Measurements from ENCODE around the gene CKS1B. TPM values are rescaled to one million over a fixed set of nuclear protein-coding genes. Genes with fewer than 3 reads are reported as not detected.

Gene CKS1B
- total and polyA plus RNA-seq, 7 experiments from 2014 or later, result 8.4 to 105 (median 10.9) TPM

DNA sequence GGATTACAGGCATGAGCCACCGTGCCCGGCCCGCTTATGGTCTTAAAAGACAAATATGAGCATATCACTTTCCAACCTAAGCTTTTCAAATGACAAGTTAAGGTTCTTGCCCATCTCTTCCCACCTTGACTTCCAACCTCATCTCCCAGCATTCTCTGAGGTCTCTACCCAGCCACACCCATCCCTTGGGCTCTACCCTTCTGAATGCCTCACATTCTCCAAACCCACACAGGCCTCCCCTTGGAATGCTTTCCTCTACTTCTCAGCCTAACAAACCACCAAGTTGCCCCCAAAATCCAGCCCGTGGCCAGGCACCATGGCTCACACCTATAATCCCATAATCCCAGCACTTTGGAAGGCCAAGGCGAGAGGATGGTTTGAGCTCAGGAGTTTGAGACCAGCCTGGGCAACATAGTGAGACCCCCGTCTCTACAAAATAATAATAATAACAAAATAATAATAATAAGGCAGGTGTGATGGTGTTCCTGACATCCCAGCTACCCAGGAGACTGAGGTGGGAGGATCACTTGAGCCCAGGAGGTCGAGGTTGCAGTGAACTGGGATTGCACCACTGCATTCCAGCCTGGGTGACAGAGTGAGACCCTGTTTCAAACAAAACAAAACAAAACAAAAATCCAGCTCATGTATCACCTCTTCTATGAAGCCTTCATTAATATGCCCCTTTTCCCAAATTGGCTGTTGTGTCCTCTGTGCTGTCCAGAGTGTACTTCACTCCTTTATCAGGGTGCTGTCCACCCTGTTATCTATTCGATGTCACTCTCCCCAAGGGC is 47.9 kb downstream of the CKS1B start:
- POLR2A ChIA-PET, result interaction anchor here (0.9 to 2.2 kb wide), 3 partner anchors 10 to 66 kb away, joined by 3 to 5 read pairs (median 3); partner anchors contain the start of genes PBXIP1 and ZBTB7B

DNA sequence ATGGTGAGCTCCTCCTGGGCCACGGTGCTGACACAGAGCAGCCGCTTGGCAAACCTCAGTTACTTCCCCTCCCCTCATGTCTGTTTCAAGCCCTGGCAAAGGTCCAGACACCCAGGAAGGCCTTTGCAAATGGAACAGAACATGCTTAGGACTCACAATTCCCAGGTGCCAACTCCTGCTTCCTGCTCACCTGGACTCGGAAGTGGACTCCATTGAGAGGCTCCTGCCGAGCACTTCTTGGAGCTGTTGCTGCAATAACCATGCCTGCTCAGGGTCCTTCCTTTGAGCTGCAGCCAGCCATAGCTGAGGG is 48.4 kb downstream of the CKS1B start:
- H3K36me3 ChIP-seq (ENCODE audit: control insufficient read depth in 2 of 3, insufficient read depth in 3 of 3, low read length in 3 of 3), result peaks cover 0 to 8% (median 0%) of the 10 kb centered on the region in 3 experiments
- no peak overlapping the region for H3K27ac ChIP-seq (ENCODE audit: low read depth, low read length)
- H3K9me3 ChIP-seq (ENCODE audit: control insufficient read depth in 2 of 3, low read length in 3 of 3), result no peaks in the 10 kb centered on the region
- H3K4me1 ChIP-seq (ENCODE audit: control insufficient read depth in 2 of 2, insufficient read depth in 2 of 2, low read length in 2 of 2), result peaks cover 2 to 11% of the 10 kb centered on the region in 2 donors
- ChIA-PET CTCF (interaction anchor here (0.9 to 1.7 kb wide), 6 partner anchors 11 to 67 kb away, joined by 3 to 7 read pairs (median 4); partner anchors contain the start of gene PBXIP1), POLR2A (interaction anchor here (0.6 to 2.2 kb wide), 5 partner anchors 10 to 67 kb away, joined by 3 to 5 read pairs (median 3); partner anchors contain the start of genes CKS1B and PBXIP1)
- DNase-seq (no peak), ATAC-seq (no peak)
- Mint-ChIP-seq H3K36me3 (peaks cover 0 to 6% (median 0%) of the 10 kb centered on the region in 5 donors), H3K9me3 (peaks cover 0 to 4% (median 0%) of the 10 kb centered on the region in 11 donors), H3K27me3 (no peaks in the 10 kb centered on the region), H3K4me1 (peaks cover 19 to 42% (median 33%) of the 10 kb centered on the region in 7 donors), H3K27ac (peak overlapping the region in 5 of 9 donors; percentile 5 to 78 (median 57)), H3K4me3 (no peak overlapping the region)
- intact Hi-C loops (cut with micrococcal nuclease), result no loop called here
- no peak overlapping the region for H3K4me3 ChIP-seq (ENCODE audit: low read length)
- H3K27me3 ChIP-seq (ENCODE audit: control insufficient read depth in 2 of 2, insufficient read depth in 2 of 2, low read length in 2 of 2), result no peaks in the 10 kb centered on the region

More for the DNA sequence above, 47.9 kb downstream of the CKS1B start:
- H3K9me3 ChIP-seq (ENCODE audit: control insufficient read depth in 2 of 3, low read length in 3 of 3), result no peaks in the 10 kb centered on the region
- peaks cover 0 to 8% (median 0%) of the 10 kb centered on the region in 3 experiments for H3K36me3 ChIP-seq (ENCODE audit: control insufficient read depth in 2 of 3, insufficient read depth in 3 of 3, low read length in 3 of 3)
- Mint-ChIP-seq H3K9me3 (peaks cover 0 to 4% (median 0%) of the 10 kb centered on the region in 11 donors), H3K4me1 (peaks cover 19 to 46% (median 38%) of the 10 kb centered on the region in 7 donors), H3K27me3 (no peaks in the 10 kb centered on the region), H3K4me3 (no peak overlapping the region), H3K36me3 (peaks cover 0 to 6% (median 0%) of the 10 kb centered on the region in 5 donors), H3K27ac (peak overlapping the region in 7 of 9 donors; percentile 21 to 93 (median 65))
- CTCF ChIA-PET, result interaction anchor here (0.9 to 1.7 kb wide), 7 partner anchors 10 to 67 kb away, joined by 3 to 7 read pairs (median 4); partner anchors contain the start of genes ADAM15 and PBXIP1
- peaks cover 6 to 16% of the 10 kb centered on the region in 2 donors for H3K4me1 ChIP-seq (ENCODE audit: control insufficient read depth in 2 of 2, insufficient read depth in 2 of 2, low read length in 2 of 2)
- no peak overlapping the region for H3K27ac ChIP-seq (ENCODE audit: low read depth, low read length)
- H3K27me3 ChIP-seq (ENCODE audit: control insufficient read depth in 2 of 2, insufficient read depth in 2 of 2, low read length in 2 of 2), result no peaks in the 10 kb centered on the region
- DNase-seq (no peak), ATAC-seq (no peak)
- no peak overlapping the region for H3K4me3 ChIP-seq (ENCODE audit: low read length)
- intact Hi-C loops (cut with micrococcal nuclease), result no loop called here

DNA sequence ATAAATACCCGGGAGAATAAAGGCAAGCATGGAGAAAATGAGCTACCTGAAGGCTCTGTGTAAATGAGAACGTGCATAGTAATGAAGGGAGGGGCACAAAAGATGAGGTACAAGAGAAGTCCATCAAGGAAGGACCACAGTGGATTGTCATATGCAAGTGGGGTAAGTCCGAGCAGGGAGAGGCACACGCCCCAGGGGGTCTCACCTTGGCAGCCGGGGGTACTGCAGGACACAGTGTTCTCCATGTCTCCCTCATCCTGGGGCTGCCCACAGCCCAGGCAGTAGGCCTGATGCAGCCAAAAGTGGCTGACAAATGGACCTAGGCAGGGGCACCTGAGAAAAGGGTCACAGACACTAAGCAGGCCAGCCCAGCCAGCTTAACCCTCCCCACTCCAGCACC is 49.1 kb downstream of the CKS1B start:
- no peak overlapping the region for H3K4me3 Mint-ChIP-seq
- Histone ChIP-seq H3K27ac (ENCODE audit: low read depth, low read length) (no peak overlapping the region), H3K36me3 (ENCODE audit: control insufficient read depth in 2 of 3, insufficient read depth in 3 of 3, low read length in 3 of 3) (peaks cover 0 to 8% (median 0%) of the 10 kb centered on the region in 3 experiments), H3K4me3 (ENCODE audit: low read length) (no peak overlapping the region), H3K27me3 (ENCODE audit: control insufficient read depth in 2 of 2, insufficient read depth in 2 of 2, low read length in 2 of 2) (no peaks in the 10 kb centered on the region), H3K9me3 (ENCODE audit: control insufficient read depth in 2 of 3, low read length in 3 of 3) (no peaks in the 10 kb centered on the region), H3K4me1 (ENCODE audit: control insufficient read depth in 2 of 2, insufficient read depth in 2 of 2, low read length in 2 of 2) (peaks cover 0 to 7% of the 10 kb centered on the region in 2 donors)
- DNase-seq, result no peak
- CTCF ChIA-PET, result interaction anchor here (0.6 to 1.7 kb wide), 4 partner anchors 21 to 111 kb away, joined by 3 to 7 read pairs (median 4); partner anchors contain the start of gene PBXIP1
- POLR2A ChIA-PET, result interaction anchor here (0.6 to 2.2 kb wide), 4 partner anchors 32 to 68 kb away, joined by 3 to 5 read pairs (median 3); partner anchors contain the start of genes CKS1B and PBXIP1
- ATAC-seq, result no peak
- H3K36me3 Mint-ChIP-seq, result peaks cover 0 to 6% (median 0%) of the 10 kb centered on the region in 5 donors
- no peaks in the 10 kb centered on the region for H3K27me3 Mint-ChIP-seq
- H3K4me1 Mint-ChIP-seq, result peaks cover 19 to 37% (median 29%) of the 10 kb centered on the region in 7 donors
- intact Hi-C loops (cut with micrococcal nuclease), result no loop called here
- peak overlapping the region in 3 of 9 donors; percentile 22 to 59 (median 42) for H3K27ac Mint-ChIP-seq
- H3K9me3 Mint-ChIP-seq, result peaks cover 0 to 4% (median 0%) of the 10 kb centered on the region in 11 donors

DNA sequence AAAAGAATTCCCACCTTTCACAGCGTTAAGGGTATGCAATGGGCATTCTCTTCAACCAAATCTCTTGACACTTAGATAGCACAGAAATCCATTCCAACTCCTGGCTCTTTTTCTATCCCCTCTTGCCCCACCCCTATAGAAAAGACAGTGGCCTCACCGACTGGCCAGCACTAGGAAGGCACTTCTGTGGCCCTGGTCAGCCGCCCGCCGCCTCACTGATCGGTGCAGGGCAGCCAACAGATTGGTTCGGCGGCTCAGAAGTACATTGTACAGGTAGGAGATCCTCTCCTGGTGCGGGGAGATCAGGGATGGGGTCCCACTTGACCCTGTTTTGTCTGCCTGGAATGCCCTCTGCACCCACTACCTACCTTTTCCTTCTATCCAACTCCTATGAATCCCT is 49.8 kb downstream of the CKS1B start:
- intact Hi-C loops (cut with micrococcal nuclease), result no loop called here
- H3K4me3 ChIP-seq (ENCODE audit: low read length), result no peak overlapping the region
- peaks cover 0 to 4% (median 0%) of the 10 kb centered on the region in 11 donors for H3K9me3 Mint-ChIP-seq
- ChIA-PET POLR2A (no interaction called here), CTCF (no interaction called here)
- no peak overlapping the region for H3K4me3 Mint-ChIP-seq
- H3K27me3 Mint-ChIP-seq, result no peaks in the 10 kb centered on the region
- ATAC-seq, result no peak
- H3K27me3 ChIP-seq (ENCODE audit: control insufficient read depth in 2 of 2, insufficient read depth in 2 of 2, low read length in 2 of 2), result no peaks in the 10 kb centered on the region
- peaks cover 0 to 5% (median 0%) of the 10 kb centered on the region in 5 donors for H3K36me3 Mint-ChIP-seq
- H3K27ac ChIP-seq (ENCODE audit: low read depth, low read length), result no peak overlapping the region
- no peaks in the 10 kb centered on the region for H3K9me3 ChIP-seq (ENCODE audit: control insufficient read depth in 2 of 3, low read length in 3 of 3)
- H3K27ac Mint-ChIP-seq, result peak overlapping the region in 5 of 9 donors; percentile 7 to 59 (median 53)
- no peaks in the 10 kb centered on the region for H3K4me1 ChIP-seq (ENCODE audit: control insufficient read depth in 2 of 2, insufficient read depth in 2 of 2, low read length in 2 of 2)
- peaks cover 0 to 2% (median 0%) of the 10 kb centered on the region in 3 experiments for H3K36me3 ChIP-seq (ENCODE audit: control insufficient read depth in 2 of 3, insufficient read depth in 3 of 3, low read length in 3 of 3)
- peaks cover 15 to 31% (median 27%) of the 10 kb centered on the region in 7 donors for H3K4me1 Mint-ChIP-seq
- DNase-seq, result no peak

DNA sequence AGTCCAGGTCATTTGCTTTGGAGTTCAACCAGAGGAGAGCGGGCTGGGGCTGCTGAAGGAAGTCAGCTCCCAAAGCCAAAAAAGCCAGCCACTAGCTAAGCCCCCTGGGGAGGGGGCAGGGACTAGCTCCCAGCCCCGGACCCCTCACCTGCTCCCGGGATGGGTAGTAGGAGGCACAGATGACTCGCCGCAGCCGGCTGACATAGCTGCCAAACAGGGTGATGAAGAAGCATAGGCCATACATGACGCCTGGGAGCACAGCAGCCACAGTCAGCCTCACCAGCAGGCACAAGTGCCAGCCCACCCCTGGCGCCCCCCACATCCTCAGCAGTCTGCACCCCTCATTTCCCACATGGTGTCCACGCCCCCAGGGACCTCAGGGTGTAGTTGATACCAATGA is 51.7 kb downstream of the CKS1B start:
- Mint-ChIP-seq H3K27me3 (no peaks in the 10 kb centered on the region), H3K4me3 (no peak overlapping the region), H3K36me3 (peaks cover 0 to 2% (median 0%) of the 10 kb centered on the region in 5 donors), H3K9me3 (peaks cover 0 to 3% (median 0%) of the 10 kb centered on the region in 11 donors), H3K27ac (no peak overlapping the region), H3K4me1 (peaks cover 7 to 16% (median 12%) of the 10 kb centered on the region in 7 donors)
- Histone ChIP-seq H3K27ac (ENCODE audit: low read depth, low read length) (no peak overlapping the region), H3K4me3 (ENCODE audit: low read length) (no peak overlapping the region), H3K27me3 (ENCODE audit: control insufficient read depth in 2 of 2, insufficient read depth in 2 of 2, low read length in 2 of 2) (no peaks in the 10 kb centered on the region), H3K36me3 (ENCODE audit: control insufficient read depth in 2 of 3, insufficient read depth in 3 of 3, low read length in 3 of 3) (no peaks in the 10 kb centered on the region), H3K4me1 (ENCODE audit: control insufficient read depth in 2 of 2, insufficient read depth in 2 of 2, low read length in 2 of 2) (no peaks in the 10 kb centered on the region), H3K9me3 (ENCODE audit: control insufficient read depth in 2 of 3, low read length in 3 of 3) (no peaks in the 10 kb centered on the region)
- intact Hi-C loops (cut with micrococcal nuclease), result no loop called here
- ChIA-PET CTCF (interaction anchor here (1.1 kb wide), 1 partner anchor 14 kb away, joined by 3 read pairs; no protein-coding TSS in a partner anchor), POLR2A (no interaction called here)
- no peak for DNase-seq
- no peak for ATAC-seq

DNA sequence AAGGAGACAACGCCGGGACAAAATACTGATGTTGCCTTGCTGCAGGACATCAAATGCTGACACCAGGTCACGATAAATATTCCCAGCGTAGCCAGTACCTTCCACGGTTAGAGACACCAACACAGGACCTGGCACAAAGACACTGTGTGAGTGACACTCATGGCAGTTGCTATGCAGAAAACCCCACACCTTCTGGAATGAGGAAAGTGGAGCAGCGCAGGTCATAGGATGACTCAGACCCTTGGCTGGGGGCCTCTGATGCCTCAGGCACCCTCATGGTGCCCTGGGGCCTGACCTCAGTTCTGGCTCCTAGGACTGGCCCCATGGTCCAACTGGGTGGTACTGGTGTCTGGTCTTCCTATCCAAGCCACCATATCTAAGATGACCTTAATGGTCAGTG is 52.1 kb downstream of the CKS1B start:
- peaks cover 6 to 15% (median 9%) of the 10 kb centered on the region in 7 donors for H3K4me1 Mint-ChIP-seq
- CTCF ChIA-PET, result interaction anchor here (1.1 kb wide), 1 partner anchor 14 kb away, joined by 3 read pairs; no protein-coding TSS in a partner anchor
- no peaks in the 10 kb centered on the region for H3K27me3 ChIP-seq (ENCODE audit: control insufficient read depth in 2 of 2, insufficient read depth in 2 of 2, low read length in 2 of 2)
- ATAC-seq (no peak), DNase-seq (no peak)
- H3K36me3 Mint-ChIP-seq, result peaks cover 0 to under 1% (median 0%) of the 10 kb centered on the region in 5 donors
- no peak overlapping the region for H3K4me3 ChIP-seq (ENCODE audit: low read length)
- no peak overlapping the region for H3K4me3 Mint-ChIP-seq
- no peak overlapping the region for H3K27ac Mint-ChIP-seq
- no peaks in the 10 kb centered on the region for H3K9me3 ChIP-seq (ENCODE audit: control insufficient read depth in 2 of 3, low read length in 3 of 3)
- POLR2A ChIA-PET, result no interaction called here
- H3K27ac ChIP-seq (ENCODE audit: low read depth, low read length), result no peak overlapping the region
- H3K36me3 ChIP-seq (ENCODE audit: control insufficient read depth in 2 of 3, insufficient read depth in 3 of 3, low read length in 3 of 3), result no peaks in the 10 kb centered on the region
- no peaks in the 10 kb centered on the region for H3K4me1 ChIP-seq (ENCODE audit: control insufficient read depth in 2 of 2, insufficient read depth in 2 of 2, low read length in 2 of 2)
- intact Hi-C loops (cut with micrococcal nuclease), result no loop called here
- H3K9me3 Mint-ChIP-seq, result peaks cover 0 to 3% (median 0%) of the 10 kb centered on the region in 11 donors
- no peaks in the 10 kb centered on the region for H3K27me3 Mint-ChIP-seq

Data from naive thymus-derived CD4-positive, alpha-beta T cell (primary cell).